ENCODE measurements around the gene PPFIA2. TPM values are rescaled to one million over a fixed set of nuclear protein-coding genes. Genes with fewer than 3 reads are reported as not detected.

Gene PPFIA2
- polyA plus RNA-seq, 3 donors: not detected

DNA sequence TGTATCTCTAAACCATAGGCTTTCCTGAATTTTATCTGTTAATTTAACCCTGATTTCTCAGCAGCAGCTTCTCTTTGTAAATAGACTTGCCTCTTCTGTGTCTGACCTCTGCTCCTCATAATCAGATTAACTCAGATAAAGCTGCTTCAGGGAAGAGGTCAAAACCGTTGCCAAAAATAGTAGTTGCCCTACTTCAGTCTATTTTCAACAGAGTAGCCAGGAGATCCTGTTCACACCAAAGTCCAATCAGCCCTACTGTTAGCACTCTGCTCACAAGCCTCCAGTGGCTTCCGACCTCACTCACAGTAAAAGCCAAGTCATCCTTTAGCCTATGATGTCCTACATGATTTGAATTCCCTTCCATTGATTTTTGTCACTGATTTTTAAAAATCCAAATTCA is 258.4 kb downstream of the PPFIA2 start:
- no peaks in the 10 kb centered on the region for H3K36me3 Mint-ChIP-seq

DNA sequence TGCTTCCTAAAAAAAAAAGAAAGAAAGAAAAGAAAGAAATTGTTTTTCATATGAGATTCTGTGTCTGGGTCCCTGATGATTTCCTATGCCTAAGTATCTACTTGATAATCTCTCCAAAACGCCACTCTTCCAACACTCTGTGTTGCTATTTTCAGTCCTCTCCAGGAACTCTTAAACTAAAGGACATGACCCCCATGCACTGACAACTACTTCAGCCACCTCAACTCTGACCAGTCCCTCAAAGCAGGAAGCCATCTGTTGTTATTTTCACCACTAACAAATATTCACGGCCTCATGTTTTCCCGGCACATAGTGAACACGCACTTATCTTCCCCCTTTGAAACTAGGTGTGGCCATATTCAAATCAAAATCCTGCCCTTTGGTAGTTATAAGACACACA is 259.3 kb downstream of the PPFIA2 start:
- no peaks in the 10 kb centered on the region for H3K4me1 Mint-ChIP-seq
- Histone ChIP-seq H2AFZ (ENCODE audit: insufficient read depth, low read depth, low read length, poor library complexity, severe bottlenecking) (no peak overlapping the region), H3K4me1 (ENCODE audit: control insufficient read depth in 1 of 2, insufficient read depth in 2 of 2, low read length in 2 of 2) (no peaks in the 10 kb centered on the region), H3K79me2 (ENCODE audit: insufficient read depth, low read length) (no peaks in the 10 kb centered on the region), H4K20me1 (ENCODE audit: insufficient read depth, low read length) (no peaks in the 10 kb centered on the region), H3K9ac (ENCODE audit: insufficient read depth, low read length, poor library complexity, severe bottlenecking) (no peak overlapping the region), H3K4me2 (replicated peaks; ENCODE audit: extremely low read depth, low read length, poor library complexity, severe bottlenecking) (no peak overlapping the region), H3K36me3 (replicated peaks in 1 of 2; ENCODE audit: control insufficient read depth in 1 of 2, insufficient read depth in 2 of 2, low read length in 2 of 2) (no peaks in the 10 kb centered on the region), H3K9me3 (replicated peaks in 1 of 2; ENCODE audit: control insufficient read depth in 1 of 2, insufficient read depth in 1 of 2, low read length in 2 of 2) (no peaks in the 10 kb centered on the region), H3K4me3 (replicated peaks in 1 of 3; ENCODE audit: low read depth in 2 of 3, low read length in 3 of 3) (no peak overlapping the region), H3K27ac (ENCODE audit: low read depth in 1 of 2, low read length in 2 of 2) (no peak overlapping the region), H3K27me3 (ENCODE audit: control insufficient read depth in 2 of 2, insufficient read depth in 2 of 2, low read length in 2 of 2) (no peaks in the 10 kb centered on the region)
- no peak for DNase-seq
- TF ChIP-seq CTCF (IDR thresholded peaks at IDR 0.05): no peak
- no peak overlapping the region for H3K27ac Mint-ChIP-seq
- peaks cover 0 to 4% (median 1%) of the 10 kb centered on the region in 7 donors for H3K9me3 Mint-ChIP-seq
- intact Hi-C loops (cut with micrococcal nuclease): no loop called here
- no peaks in the 10 kb centered on the region for H3K36me3 Mint-ChIP-seq
- WGBS (ENCODE audit: insufficient coverage): 25% methylated on average over 1 of the region's 4 CpGs
- H3K27me3 Mint-ChIP-seq (ENCODE audit: low read depth in 3 of 3): peaks cover 0 to 1% (median 0%) of the 10 kb centered on the region in 3 donors
- no peak overlapping the region for H3K4me3 Mint-ChIP-seq

More for the DNA sequence above, 258.4 kb downstream of the PPFIA2 start:
- Mint-ChIP-seq H3K27ac (no peak overlapping the region), H3K9me3 (peaks cover 0 to 4% (median 1%) of the 10 kb centered on the region in 7 donors), H3K4me3 (no peak overlapping the region), H3K27me3 (ENCODE audit: low read depth in 3 of 3) (peaks cover 0 to 1% (median 0%) of the 10 kb centered on the region in 3 donors), H3K4me1 (no peaks in the 10 kb centered on the region)
- Histone ChIP-seq H3K4me3 (replicated peaks in 1 of 3; ENCODE audit: low read depth in 2 of 3, low read length in 3 of 3) (no peak overlapping the region), H3K9ac (ENCODE audit: insufficient read depth, low read length, poor library complexity, severe bottlenecking) (no peak overlapping the region), H2AFZ (ENCODE audit: insufficient read depth, low read depth, low read length, poor library complexity, severe bottlenecking) (no peak overlapping the region), H3K4me1 (ENCODE audit: control insufficient read depth in 1 of 2, insufficient read depth in 2 of 2, low read length in 2 of 2) (no peaks in the 10 kb centered on the region), H3K4me2 (replicated peaks; ENCODE audit: extremely low read depth, low read length, poor library complexity, severe bottlenecking) (no peak overlapping the region), H3K36me3 (replicated peaks in 1 of 2; ENCODE audit: control insufficient read depth in 1 of 2, insufficient read depth in 2 of 2, low read length in 2 of 2) (no peaks in the 10 kb centered on the region), H3K27ac (ENCODE audit: low read depth in 1 of 2, low read length in 2 of 2) (no peak overlapping the region), H3K9me3 (replicated peaks in 1 of 2; ENCODE audit: control insufficient read depth in 1 of 2, insufficient read depth in 1 of 2, low read length in 2 of 2) (no peaks in the 10 kb centered on the region), H4K20me1 (ENCODE audit: insufficient read depth, low read length) (no peaks in the 10 kb centered on the region), H3K27me3 (ENCODE audit: control insufficient read depth in 2 of 2, insufficient read depth in 2 of 2, low read length in 2 of 2) (no peaks in the 10 kb centered on the region), H3K79me2 (ENCODE audit: insufficient read depth, low read length) (no peaks in the 10 kb centered on the region)
- no peak for TF ChIP-seq CTCF (IDR thresholded peaks at IDR 0.05)
- WGBS (ENCODE audit: insufficient coverage): 94% methylated on average over 2 of the region's 2 CpGs
- DNase-seq: no peak
- intact Hi-C loops (cut with micrococcal nuclease): no loop called here

Measured in CD14-positive monocyte (primary cell).